ENCODE measurements around the gene MAPRE3.

Gene MAPRE3

DNA sequence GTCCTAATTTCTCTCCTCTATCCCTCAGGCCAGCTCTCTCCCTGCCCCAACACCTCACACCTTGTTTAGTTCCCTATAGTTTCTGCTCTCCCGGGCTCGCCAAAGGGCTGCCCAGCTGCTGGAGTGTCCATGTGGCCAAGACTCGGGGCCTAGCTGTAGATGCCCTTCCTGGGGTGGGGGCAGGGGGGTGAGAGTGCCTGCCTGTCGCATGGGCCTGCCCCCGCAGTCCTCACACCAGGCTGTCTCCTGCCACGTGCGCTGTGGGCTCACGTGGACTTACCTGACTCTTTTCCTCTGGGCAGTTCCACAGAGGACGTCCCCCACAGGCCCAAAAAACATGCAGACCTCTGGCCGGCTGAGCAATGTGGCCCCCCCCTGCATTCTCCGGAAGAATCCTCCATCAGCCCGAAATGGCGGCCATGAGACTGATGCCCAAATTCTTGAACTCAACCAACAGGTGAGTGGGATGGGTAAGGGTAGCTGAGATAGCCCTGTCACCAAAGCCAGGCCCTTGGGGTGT is 54.9 kb downstream of the MAPRE3 start:
- no peak for DNase-seq (ENCODE audit: low read depth)
- no peak overlapping the region for H3K4me3 ChIP-seq (ENCODE audit: low read depth, low read length)
- TF ChIP-seq CTCF (IDR thresholded peaks at IDR 0.05; ENCODE audit: insufficient read depth, low read depth, low read length, missing control alignments): no peak

GRCh38 chr2:27025861-27026851 is 55.7 kb downstream of the MAPRE3 start:
- H3K4me3 ChIP-seq (ENCODE audit: low read depth, low read length): no peak overlapping the region
- no peak for DNase-seq (ENCODE audit: low read depth)
- TF ChIP-seq CTCF (IDR thresholded peaks at IDR 0.05; ENCODE audit: insufficient read depth, low read depth, low read length, missing control alignments): no peak

DNA sequence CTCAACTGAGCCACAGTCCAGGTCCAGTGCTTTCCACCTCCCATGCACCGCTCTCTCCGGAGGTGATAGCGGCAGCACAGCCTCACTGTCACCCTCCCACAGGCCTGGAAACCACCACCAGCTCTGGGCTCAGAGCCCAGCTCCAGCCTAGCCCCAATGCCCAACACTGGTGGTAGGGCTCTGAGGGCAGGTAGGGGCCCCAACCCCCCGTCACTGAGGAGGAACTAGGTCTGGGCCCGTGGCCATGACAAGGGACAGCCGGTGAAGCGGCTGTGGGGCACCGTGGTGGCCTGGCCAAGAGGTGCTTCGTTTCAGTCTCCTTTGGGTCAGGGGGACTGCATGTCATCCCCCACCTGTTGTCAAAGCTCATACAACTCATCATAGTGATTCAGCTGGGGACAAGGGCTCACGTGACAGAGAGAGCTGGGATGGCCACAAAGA is 56.8 kb downstream of the MAPRE3 start:
- no peak for DNase-seq (ENCODE audit: low read depth)
- no peak overlapping the region for H3K4me3 ChIP-seq (ENCODE audit: low read depth, low read length)
- TF ChIP-seq CTCF (IDR thresholded peaks at IDR 0.05; ENCODE audit: insufficient read depth, low read depth, low read length, missing control alignments): no peak

GRCh38 chr2:27029051-27029450 is 58.6 kb downstream of the MAPRE3 start:
- no peak overlapping the region for H3K4me3 ChIP-seq (ENCODE audit: low read depth, low read length)
- no peak for DNase-seq (ENCODE audit: low read depth)
- TF ChIP-seq CTCF (IDR thresholded peaks at IDR 0.05; ENCODE audit: insufficient read depth, low read depth, low read length, missing control alignments): no peak

DNA sequence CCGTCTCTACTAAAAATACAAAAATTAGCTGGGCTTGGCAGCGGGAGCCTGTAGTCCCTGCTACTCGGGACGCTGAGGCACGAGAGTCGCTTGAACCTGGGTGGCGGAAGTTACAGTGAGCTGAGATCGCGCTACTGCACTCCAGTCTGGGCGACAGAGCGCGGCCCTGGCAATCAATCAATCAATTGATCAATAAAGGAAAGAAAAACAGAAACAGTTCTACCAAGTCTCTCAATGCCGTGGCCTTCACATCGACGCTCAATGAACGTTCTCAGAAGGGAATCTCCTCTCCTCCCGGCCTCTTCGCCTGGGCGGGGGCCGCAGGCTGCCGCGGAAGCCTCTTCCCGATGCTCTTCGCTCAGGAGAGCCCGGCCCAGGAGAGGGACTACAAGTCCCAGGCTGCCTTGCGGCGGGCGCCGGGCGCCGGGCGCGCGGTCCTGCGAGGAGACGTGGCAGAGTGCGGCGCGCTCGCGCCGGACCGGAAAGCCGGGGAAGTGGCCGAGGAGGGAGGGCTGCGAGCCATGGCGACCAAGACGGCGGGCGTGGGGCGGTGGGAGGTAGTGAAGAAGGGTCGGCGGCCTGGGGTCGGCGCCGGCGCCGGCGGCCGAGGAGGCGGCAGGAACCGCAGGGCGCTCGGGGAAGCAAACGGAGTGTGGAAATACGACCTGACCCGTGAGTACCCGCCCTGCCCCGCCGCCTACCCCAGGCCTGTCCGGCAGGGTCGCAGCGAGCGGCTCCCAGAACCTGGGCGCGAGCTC is 62.2 kb downstream of the MAPRE3 start, which contains the start of gene TMEM214:
Gene TMEM214 (plus strand): TSS at position 471 of the 758 bp plus-strand sequence. CDS start 51 bp downstream, at position 522.
- H3K4me3 ChIP-seq (ENCODE audit: low read depth, low read length): peak within 1 kb of the TSS; percentile 99
- TF ChIP-seq CTCF (IDR thresholded peaks at IDR 0.05; ENCODE audit: insufficient read depth, low read depth, low read length, missing control alignments): peak; percentile 3
- peak; percentile 93 for DNase-seq (ENCODE audit: low read depth)

GRCh38 chr2:27033253-27033852 is 62.9 kb downstream of the MAPRE3 start:
- no peak for TF ChIP-seq CTCF (IDR thresholded peaks at IDR 0.05; ENCODE audit: insufficient read depth, low read depth, low read length, missing control alignments)
- DNase-seq (ENCODE audit: low read depth): no peak
- peak overlapping the region; percentile 99 for H3K4me3 ChIP-seq (ENCODE audit: low read depth, low read length)
